ENCODE data around the gene EDDM3A. TPM values are rescaled to one million over a fixed set of nuclear protein-coding genes. Genes with fewer than 3 reads are reported as not detected.

Gene EDDM3A
- total and polyA plus RNA-seq, 2 of the 4 experiments (the other 2 are of a cell fraction) = not detected

- no peaks in the 10 kb centered on the region for H3K36me3 ChIP-seq (ENCODE audit: control insufficient read depth, insufficient read depth, low read length)
- H3K4me3 ChIP-seq (ENCODE audit: insufficient read depth, low read depth, low read length) = no peak overlapping the region
- no peak overlapping the region for H2BK5ac ChIP-seq (ENCODE audit: low read depth, low read length, poor library complexity, severe bottlenecking)
- in situ Hi-C loops (cut with MboI; ENCODE audit: low sequenced_read_pairs) = no loop called here
- no peak overlapping the region for H2AK5ac ChIP-seq (ENCODE audit: low read depth, low read length)
- H4K91ac ChIP-seq (ENCODE audit: insufficient read depth, low read depth, low read length) = no peak overlapping the region
- peaks cover 8% of the 10 kb centered on the region for H3K9me3 ChIP-seq (ENCODE audit: control insufficient read depth, insufficient read depth, low read length)
- DNase-seq = no peak
- no peak overlapping the region for H3K23ac ChIP-seq (ENCODE audit: low read depth, low read length)
- no peak overlapping the region for H3K4ac ChIP-seq (ENCODE audit: low read depth, low read length)
- no CpG with 5 or more reads among the region's 5 CpGs for WGBS, 2 experiments (ENCODE audit: extremely low coverage in 2 of 2, insufficient read length in 1 of 2)
- H2AK9ac ChIP-seq (replicated peaks; ENCODE audit: low read depth, low read length, poor library complexity) = no peak overlapping the region
- H2BK120ac ChIP-seq (ENCODE audit: low read depth, low read length) = no peak overlapping the region
- no peak overlapping the region for H3K27ac ChIP-seq (ENCODE audit: insufficient read depth, low read length)
- no peak overlapping the region for H3K14ac ChIP-seq (replicated peaks; ENCODE audit: low read depth, low read length)
- H2AFZ ChIP-seq (replicated peaks; ENCODE audit: low read length, poor library complexity) = no peak overlapping the region
- no peaks in the 10 kb centered on the region for H3K79me1 ChIP-seq (ENCODE audit: low read depth in 1 of 2, low read length in 2 of 2)
- no peak overlapping the region for H4K8ac ChIP-seq (ENCODE audit: low read depth in 2 of 2, low read length in 2 of 2)
- ATAC-seq (ENCODE audit: low read depth) = no peak
- no peaks in the 10 kb centered on the region for H4K20me1 ChIP-seq (ENCODE audit: insufficient read depth, low read length)
- H4K5ac ChIP-seq (ENCODE audit: low read depth, low read length) = no peak overlapping the region
- BruUV-seq (replicated peaks) = no TSS peak
- dilution Hi-C loops (cut with HindIII; ENCODE audit: low sequenced_read_pairs, unreplicated experiment) = no loop called here
- H3K27me3 ChIP-seq (ENCODE audit: control insufficient read depth, insufficient read depth, low read length) = no peaks in the 10 kb centered on the region
- intact Hi-C loops (cut with micrococcal nuclease) = no loop called here
- no peak overlapping the region for H3K18ac ChIP-seq (ENCODE audit: low read depth, low read length)
- ChIA-PET CTCF (no interaction called here), POLR2A (ENCODE audit: unreplicated experiment) (no interaction called here)
- H3K4me1 ChIP-seq (ENCODE audit: control insufficient read depth, insufficient read depth, low read length) = no peaks in the 10 kb centered on the region
- H3K9me1 ChIP-seq (ENCODE audit: insufficient read depth, low read length) = no peaks in the 10 kb centered on the region
- H3K56ac ChIP-seq (ENCODE audit: extremely low read depth, insufficient read depth, low read length) = no peak overlapping the region
- H2BK20ac ChIP-seq (ENCODE audit: low read depth, low read length) = no peak overlapping the region
- no peak overlapping the region for H2BK15ac ChIP-seq (ENCODE audit: low read depth, low read length)
- no peak overlapping the region for H3K9ac ChIP-seq (ENCODE audit: low read depth, low read length)
- no peak overlapping the region for H3K4me2 ChIP-seq (ENCODE audit: low read depth, low read length)
- TF ChIP-seq RCOR1 (IDR thresholded peaks at IDR 0.05; ENCODE audit: insufficient replicate concordance, low read length) (no peak), MAFK (IDR thresholded peaks at IDR 0.05; ENCODE audit: low read depth, low read length) (no peak)
These were observed 6.4 kb downstream of the EDDM3A start for GRCh38 chr14:20751963-20752562.

All from IMR-90 (cell line).